Natural killer cell (primary cell): ENCODE results near the gene DNAH3. TPM values are rescaled to one million over a fixed set of nuclear protein-coding genes. Genes with fewer than 3 reads are reported as not detected.
A peak's percentile ranks its signal among the peaks of the same experiment; 100 is the strongest.
"Not testable (repeated sequence)": the region's sequence is repeated elsewhere in the genome, so short reads cannot be mapped to it uniquely, and the experiment has no call there.

Experiments
- ATAC-seq, 3 donors: fragments of 150-1000 bp in 2 of 3; fragments of 200-7000 bp in 1 of 3; cut with Tn5 transposase; 1 replicate in 1 of 3; 2 replicates in 2 of 3; pipeline ENCODE4 v1.10.0; 2021; ENCODE audit warnings: mild to moderate bottlenecking in 2 of 3, moderate library complexity in 2 of 3
- DNase-seq, 2 donors: peaks; one replicate each; pipeline versions ENCODE4 v3.0.0 to v3.0.0-alpha.2; 2013 to 2021; ENCODE audit warnings: mixed read lengths in 1 of 2
- H3K27ac ChIP-seq: one replicate; pipeline ENCODE4 v1.5.1; 2013; ENCODE audit warnings: mild to moderate bottlenecking, low read length
- H3K27me3 ChIP-seq: one replicate; pipeline ENCODE4 v1.6.1; 2013; ENCODE audit warnings: low read length; ENCODE audit not compliant: control insufficient read depth, insufficient read depth
- H3K36me3 ChIP-seq: one replicate; pipeline ENCODE4 v1.6.1; 2013; ENCODE audit warnings: low read length; ENCODE audit not compliant: control insufficient read depth, insufficient read depth
- H3K4me1 ChIP-seq: one replicate; pipeline ENCODE4 v1.6.1; 2013; ENCODE audit warnings: low read length; ENCODE audit not compliant: control insufficient read depth, insufficient read depth
- H3K4me3 ChIP-seq: one replicate; pipeline ENCODE4 v1.5.1; 2013; ENCODE audit warnings: low read length
- H3K9me3 ChIP-seq: one replicate; pipeline ENCODE4 v1.6.1; 2013; ENCODE audit warnings: low read length; ENCODE audit not compliant: control insufficient read depth, insufficient read depth
- H3K27ac Mint-ChIP-seq, 2 donors: one replicate each; pipeline ENCODE4 v1.8.0; 2022; ENCODE audit warnings: mild to moderate bottlenecking in 2 of 2, mixed read lengths in 2 of 2, moderate library complexity in 1 of 2
- H3K27me3 Mint-ChIP-seq, 2 donors: one replicate each; pipeline ENCODE4 v1.8.0; 2022; ENCODE audit warnings: low read depth in 2 of 2, mixed read lengths in 2 of 2
- H3K36me3 Mint-ChIP-seq: one replicate; pipeline ENCODE4 v1.8.0; 2022; ENCODE audit warnings: mixed read lengths
- H3K4me1 Mint-ChIP-seq, 2 donors: one replicate each; pipeline ENCODE4 v1.8.0; 2022; ENCODE audit warnings: mixed read lengths in 2 of 2
- H3K4me3 Mint-ChIP-seq: one replicate; pipeline ENCODE4 v1.8.0; 2022; ENCODE audit warnings: mild to moderate bottlenecking, moderate library complexity, mixed read lengths
- H3K9me3 Mint-ChIP-seq, 2 donors: one replicate each; pipeline ENCODE4 v1.8.0; 2022; ENCODE audit warnings: mixed read lengths in 2 of 2
- CTCF ChIP-seq: fragments of 200-600 bp; IDR thresholded peaks from one replicate; pipeline ENCODE4 v1.8.0; 2022; ENCODE audit warnings: antibody characterized with exemption
- WGBS: methylation state at CpG from one replicate; pipeline ENCODE4 v1.1.7; 2013; ENCODE audit warnings: missing lambda C conversion rate; ENCODE audit not compliant: insufficient coverage; 5-methylcytosine and 5-hydroxymethylcytosine counted together
- intact Hi-C: fragments of 100-400 bp; cut with micrococcal nuclease; formaldehyde crosslinking; loops from one replicate; pipeline ENCODE4 v1.14.2; 2022
- total RNA-seq, 4 donors: library from RNA; stranded (reverse); fragments of 120-200 nt in 1 of 4; gene quantifications; one replicate each; pipeline versions ENCODE4 v1.2.3 to v1.2.4, GENCODE V29; 2013 to 2022

The DNAH3 gene
- total RNA-seq, 3 donors from 2014 or later (not counting 1 experiment from before 2014, with no cell fraction given) = not detected

GRCh38 chr16:20948444-20948843 is 202.2 kb downstream of the DNAH3 start:
- no peak overlapping the region for H3K27ac Mint-ChIP-seq
- no peaks in the 10 kb centered on the region for H3K9me3 ChIP-seq
- no peak for DNase-seq
- no peak for ATAC-seq
- no peak overlapping the region for H3K27ac ChIP-seq
- no peaks in the 10 kb centered on the region for H3K9me3 Mint-ChIP-seq
- H3K4me3 ChIP-seq = no peak overlapping the region
- H3K4me1 Mint-ChIP-seq = no peaks in the 10 kb centered on the region
- H3K27me3 ChIP-seq = no peaks in the 10 kb centered on the region
- H3K36me3 Mint-ChIP-seq = no peaks in the 10 kb centered on the region
- intact Hi-C loops = loop anchor here (5.0 kb wide), 1 partner anchor 96 kb away; no protein-coding TSS in a partner anchor
- no peaks in the 10 kb centered on the region for H3K27me3 Mint-ChIP-seq
- no peak for TF ChIP-seq CTCF
- no peaks in the 10 kb centered on the region for H3K36me3 ChIP-seq
- WGBS = 96% methylated on average over 8 of the region's 9 CpGs
- no peak overlapping the region for H3K4me3 Mint-ChIP-seq
- H3K4me1 ChIP-seq = no peaks in the 10 kb centered on the region

- ATAC-seq (no peak), DNase-seq (no peak)
- no peaks in the 10 kb centered on the region for H3K9me3 Mint-ChIP-seq
- H3K4me3 Mint-ChIP-seq = no peak overlapping the region
- no peak for TF ChIP-seq CTCF
- H3K9me3 ChIP-seq = no peaks in the 10 kb centered on the region
- 93% methylated on average over 8 of the region's 8 CpGs for WGBS
- no peaks in the 10 kb centered on the region for H3K27me3 ChIP-seq
- H3K36me3 ChIP-seq = no peaks in the 10 kb centered on the region
- intact Hi-C loops = loop anchor here (5.0 kb wide), 1 partner anchor 94 kb away; no protein-coding TSS in a partner anchor
- no peak overlapping the region for H3K27ac ChIP-seq
- H3K27me3 Mint-ChIP-seq = no peaks in the 10 kb centered on the region
- no peak overlapping the region for H3K4me3 ChIP-seq
- H3K36me3 Mint-ChIP-seq = no peaks in the 10 kb centered on the region
- H3K27ac Mint-ChIP-seq = no peak overlapping the region
- H3K4me1 Mint-ChIP-seq = peaks cover 5% of the 10 kb centered on the region in 2 donors
- H3K4me1 ChIP-seq = peaks cover 5% of the 10 kb centered on the region
Observed at GRCh38 chr16:20946015-20946629, 204.5 kb downstream of the DNAH3 start.

- H3K4me3 Mint-ChIP-seq, ATAC-seq, H3K27me3 ChIP-seq, H3K4me1 ChIP-seq, H3K9me3 Mint-ChIP-seq, H3K27ac ChIP-seq, DNase-seq, H3K9me3 ChIP-seq, H3K36me3 ChIP-seq, H3K4me3 ChIP-seq, H3K27me3 Mint-ChIP-seq, H3K27ac Mint-ChIP-seq, H3K4me1 Mint-ChIP-seq, H3K36me3 Mint-ChIP-seq: not testable (repeated sequence)
- WGBS = 95% methylated on average over 11 of the region's 11 CpGs
- intact Hi-C loops = loop anchor here (5.0 kb wide), 1 partner anchor 93 kb away; no protein-coding TSS in a partner anchor
Observed at GRCh38 chr16:20945575-20945875, 205.1 kb downstream of the DNAH3 start.

- Mint-ChIP-seq H3K9me3 (no peaks in the 10 kb centered on the region), H3K36me3 (no peaks in the 10 kb centered on the region), H3K27me3 (no peaks in the 10 kb centered on the region), H3K27ac (no peak overlapping the region), H3K4me1 (peaks cover 8% of the 10 kb centered on the region in 2 donors), H3K4me3 (no peak overlapping the region)
- 86% methylated on average over 4 of the region's 5 CpGs for WGBS
- no peaks in the 10 kb centered on the region for H3K27me3 ChIP-seq
- ATAC-seq (peak; percentile 21 to 71 (median 53)), DNase-seq (peak in 1 of 2 donors; percentile 29)
- no peak for TF ChIP-seq CTCF
- peaks cover 6% of the 10 kb centered on the region for H3K4me1 ChIP-seq
- H3K27ac ChIP-seq = no peak overlapping the region
- H3K4me3 ChIP-seq = no peak overlapping the region
- H3K36me3 ChIP-seq = no peaks in the 10 kb centered on the region
- no peaks in the 10 kb centered on the region for H3K9me3 ChIP-seq
- intact Hi-C loops = loop anchor here (5.0 kb wide), 1 partner anchor 93 kb away; no protein-coding TSS in a partner anchor
Observed at GRCh38 chr16:20944861-20945574, 205.6 kb downstream of the DNAH3 start.
